GF-D8 (cell line): ENCODE data around the gene HOXA5.

Source experiments
- DNase-seq: peaks from one replicate; lab custom pipeline; 2025; lab: John Stamatoyannopoulos, UW

Gene HOXA5

GRCh38 chr7:27148031-27148755 is 4.7 kb upstream of the HOXA5 start:
- DNase-seq: no peak

- no peak for DNase-seq
Observed at GRCh38 chr7:27147199-27148030, 3.9 kb upstream of the HOXA5 start, which contains the start of gene HOXA6. Gene HOXA6 (minus strand): TSS chr7:27147774. CDS start chr7:27147749, 25 bp downstream.

- no peak for DNase-seq
Observed at GRCh38 chr7:27146491-27147198, 3.2 kb upstream of the HOXA5 start.

- DNase-seq: no peak
Observed at GRCh38 chr7:27145914-27146412, 2.5 kb upstream of the HOXA5 start.

GRCh38 chr7:27145165-27145913 is 1.9 kb upstream of the HOXA5 start:
- no peak for DNase-seq

GRCh38 chr7:27144781-27145164 is 1.3 kb upstream of the HOXA5 start:
- DNase-seq: no peak

GRCh38 chr7:27143950-27144780 is 684 bp upstream of the HOXA5 start:
- no peak for DNase-seq

GRCh38 chr7:27142580-27143022 is 880 bp downstream of the HOXA5 start:
- no peak for DNase-seq

- DNase-seq: no peak
Observed at GRCh38 chr7:27141923-27142579, 1.4 kb downstream of the HOXA5 start.

GRCh38 chr7:27141137-27141922 is 2.2 kb downstream of the HOXA5 start:
- no peak for DNase-seq

- DNase-seq: no peak
Observed at GRCh38 chr7:27140126-27140857, 3.2 kb downstream of the HOXA5 start.

GRCh38 chr7:27139334-27140125 is 4.0 kb downstream of the HOXA5 start:
- no peak for DNase-seq

- DNase-seq: no peak
Observed at GRCh38 chr7:27138985-27139333, 4.5 kb downstream of the HOXA5 start.

- DNase-seq: no peak
Observed at GRCh38 chr7:27138472-27138871, 5.0 kb downstream of the HOXA5 start.

GRCh38 chr7:27137640-27138315 is 5.7 kb downstream of the HOXA5 start:
- DNase-seq: no peak

GRCh38 chr7:27134392-27134791 is 9.1 kb downstream of the HOXA5 start:
- DNase-seq: no peak
